HepG2 (cell line): ENCODE measurements around the gene EEPD1. TPM values are rescaled to one million over a fixed set of nuclear protein-coding genes. Genes with fewer than 3 reads are reported as not detected.

Experiments used
- ARID2 ChIP-seq: sonication (generic); formaldehyde crosslinking; IDR thresholded peaks from 2 replicates; pipeline ENCODE4 v1.8.1; 2022; ENCODE audit warnings: mild to moderate bottlenecking, missing genetic modification reagents, borderline replicate concordance
- ARNT2 ChIP-seq: sonication (generic); formaldehyde crosslinking; IDR thresholded peaks from 2 replicates; pipeline ENCODE4 v1.8.0; 2022; ENCODE audit warnings: mild to moderate bottlenecking, low read depth, missing genetic modification reagents, moderate library complexity
- BORCS8-MEF2B ChIP-seq: sonication (generic); formaldehyde crosslinking; IDR thresholded peaks from 2 replicates; pipeline ENCODE4 v1.8.0; 2022; ENCODE audit warnings: mild to moderate bottlenecking, missing genetic modification reagents
- CCDC6 ChIP-seq: sonication (generic); formaldehyde crosslinking; IDR thresholded peaks from 2 replicates; pipeline ENCODE4 v1.8.1; 2022; ENCODE audit warnings: mild to moderate bottlenecking, missing genetic modification reagents, moderate library complexity
- DMAP1 ChIP-seq: IDR thresholded peaks from 2 replicates; pipeline ENCODE4 v1.6.1; 2016
- MTF1 ChIP-seq: sonication (generic); formaldehyde crosslinking; IDR thresholded peaks from 2 replicates; pipeline ENCODE4 v1.5.0; 2020; ENCODE audit warnings: missing genetic modification reagents
- MYC ChIP-seq: sonication (generic); formaldehyde crosslinking; IDR thresholded peaks from 2 replicates; pipeline ENCODE4 v1.9.0; 2021; ENCODE audit warnings: missing genetic modification reagents, borderline replicate concordance
- PHB2 ChIP-seq: fragments of 450-650 bp; IDR thresholded peaks from 2 replicates; pipeline ENCODE4 v1.6.1; 2018; ENCODE audit not compliant: partially characterized antibody
- SCMH1 ChIP-seq: sonication (generic); formaldehyde crosslinking; IDR thresholded peaks from 2 replicates; pipeline ENCODE4 v1.9.0; 2021; ENCODE audit warnings: missing genetic modification reagents, mild to moderate bottlenecking, borderline replicate concordance
- SOX6 ChIP-seq, 2 experiments: fragments of 450-650 bp in 1 of 2; sonication (generic) in 1 of 2; formaldehyde crosslinking in 1 of 2; IDR thresholded peaks; 2 replicates each; pipeline versions ENCODE4 v1.4.0 to v1.6.1; 2017 to 2020; ENCODE audit warnings: antibody characterized with exemption in 1 of 2, mild to moderate bottlenecking in 1 of 2, missing genetic modification reagents in 1 of 2
- SP4 ChIP-seq: sonication (generic); formaldehyde crosslinking; IDR thresholded peaks from 2 replicates; pipeline ENCODE4 v1.8.1; 2023; ENCODE audit warnings: mild to moderate bottlenecking, missing genetic modification reagents
- ZNF317 ChIP-seq: sonication (generic); formaldehyde crosslinking; IDR thresholded peaks from 2 replicates; pipeline ENCODE4 v1.5.0; 2020; ENCODE audit warnings: mild to moderate bottlenecking, missing genetic modification reagents
- ZNF331 ChIP-seq: sonication (generic); formaldehyde crosslinking; IDR thresholded peaks from 2 replicates; pipeline ENCODE4 v1.4.0; 2020; ENCODE audit warnings: missing genetic modification reagents
- ZNF430 ChIP-seq: sonication (generic); formaldehyde crosslinking; IDR thresholded peaks from 2 replicates; pipeline ENCODE4 v1.9.0; 2021; ENCODE audit warnings: mild to moderate bottlenecking, missing genetic modification reagents
- ZNF574 ChIP-seq: sonication (generic); formaldehyde crosslinking; IDR thresholded peaks from 2 replicates; pipeline ENCODE4 v1.4.0; 2020; ENCODE audit warnings: missing genetic modification reagents
- ZSCAN31 ChIP-seq: sonication (generic); formaldehyde crosslinking; IDR thresholded peaks from 2 replicates; pipeline ENCODE4 v1.5.0; 2020; ENCODE audit warnings: low read depth, mild to moderate bottlenecking, missing genetic modification reagents
- polyA plus RNA-seq, 8 experiments: library from polyadenylated mRNA; depleted of rRNA in 3 of 8; stranded (reverse) in 7 of 8; unstranded in 1 of 8; fragments of >200 nt; fragmentation: Illumina TruSeq in 4 of 8; extraction: Trizol in 4 of 8; gene quantifications; 2 replicates each; pipeline versions ENCODE4 v1.2.1 to v1.2.3, GENCODE V29; 2011 to 2016; ENCODE audit warnings: low read depth in 4 of 8, missing spikeins in 1 of 8, mixed read lengths in 1 of 8; ENCODE audit not compliant: insufficient read depth in 1 of 8
- total RNA-seq, 5 experiments: library from RNA; depleted of rRNA; stranded (reverse); fragments of >200 nt; fragmentation: Illumina TruSeq; extraction: Trizol; gene quantifications; 2 replicates each; pipeline ENCODE4 v1.2.3, GENCODE V29; 2016; ENCODE audit warnings: low read depth in 1 of 5
- TF ChIP-seq, protein P1 (sequence below): sonication (generic); formaldehyde crosslinking; IDR thresholded peaks from 2 replicates; pipeline ENCODE4 v1.4.0; 2020; ENCODE audit warnings: mild to moderate bottlenecking, missing genetic modification reagents
- TF ChIP-seq, protein P2 (sequence below): IDR thresholded peaks from 2 replicates; pipeline ENCODE4 v1.6.1; 2016; ENCODE audit warnings: low read depth, control low read depth
- TF ChIP-seq, protein P3 (sequence below): sonication (generic); formaldehyde crosslinking; IDR thresholded peaks from 2 replicates; pipeline ENCODE4 v1.8.0; 2022; ENCODE audit warnings: mild to moderate bottlenecking, missing genetic modification reagents
- TF ChIP-seq, protein P4 (sequence below): sonication (generic); formaldehyde crosslinking; IDR thresholded peaks from 2 replicates; pipeline ENCODE4 v1.5.1; 2020; ENCODE audit warnings: mild to moderate bottlenecking, missing genetic modification reagents, moderate library complexity

EEPD1 gene
- total and polyA plus RNA-seq, 2 of the 13 experiments (the other 11 are each of a cell fraction or from before 2014, with no cell fraction given), result 10.1 to 16.4 TPM

DNA sequence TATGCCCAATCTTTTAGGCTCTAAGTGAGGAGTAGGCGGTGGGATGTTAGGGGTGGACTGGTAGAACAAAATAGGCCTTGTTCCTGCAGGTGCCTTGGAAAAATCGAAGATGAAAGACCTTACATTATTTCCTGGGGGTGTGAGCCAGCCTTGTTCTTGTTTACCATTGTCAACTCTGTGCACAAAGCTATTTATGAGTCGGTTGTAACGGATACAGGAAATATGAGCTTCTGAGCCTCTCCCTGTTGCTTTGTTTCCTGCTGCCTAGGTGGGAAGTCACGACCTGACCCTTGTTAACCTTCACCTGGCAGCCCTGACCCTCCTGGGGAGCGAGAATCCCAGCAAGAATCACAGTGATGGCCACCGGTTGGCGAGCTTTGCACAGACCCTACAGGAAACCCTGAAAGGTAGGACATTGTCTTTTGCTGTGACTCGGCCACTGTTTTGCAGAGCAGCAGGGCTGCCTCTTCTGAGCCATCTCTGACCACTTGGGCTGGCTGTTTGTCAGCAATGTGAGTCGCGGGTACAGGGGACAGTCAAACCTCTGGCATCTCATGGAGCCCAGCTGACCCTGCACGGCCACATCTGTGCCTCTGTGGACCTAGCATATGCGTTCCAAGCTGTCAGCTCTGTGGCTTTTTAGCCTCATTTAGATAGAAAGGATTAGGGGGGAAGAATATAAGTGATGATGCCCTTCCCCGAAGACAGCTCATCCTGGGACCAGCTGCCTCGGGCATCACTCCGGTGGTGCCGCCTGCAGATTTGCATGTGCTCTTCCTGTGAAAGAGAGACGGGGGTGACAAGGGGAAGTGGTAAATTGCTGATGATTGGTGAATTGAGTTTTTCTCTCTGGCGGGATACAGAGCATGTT is 134.6 kb downstream of the EEPD1 start (continued):
- TF ChIP-seq PHB2 (no peak), ARNT2 (CRISPR knock-in tag) (0 out of 2 replicates have a peak, but pooled peaks have one; percentile 37), SOX6 (IDR thresholded peaks at IDR 0.05) (no peak), SOX6 (CRISPR knock-in tag; IDR thresholded peaks at IDR 0.05) (peak; percentile 100), MTF1 (CRISPR knock-in tag) (no peak), ARID2 (no peak), ZNF331 (CRISPR knock-in tag) (peak; percentile 81), DMAP1 (CRISPR knock-in tag) (peak; percentile 37; the same call in 1 of the 2 replicates), BORCS8-MEF2B (CRISPR knock-in tag) (0 out of 2 replicates have a peak, but pooled peaks have one; percentile 25), MYC (peak; percentile 39; the same call in 1 of the 2 replicates), ZNF317 (CRISPR knock-in tag) (no peak), SCMH1 (CRISPR knock-in tag) (no peak), ZNF574 (CRISPR knock-in tag) (peak; percentile 69), ZNF430 (CRISPR knock-in tag) (peak; percentile 92), ZSCAN31 (peak; percentile 60), SP4 (peak; percentile 57; the same call in 1 of the 2 replicates), CCDC6 (CRISPR knock-in tag) (0 out of 2 replicates have a peak, but pooled peaks have one; percentile 43)
- TF ChIP-seq, protein P1, sequence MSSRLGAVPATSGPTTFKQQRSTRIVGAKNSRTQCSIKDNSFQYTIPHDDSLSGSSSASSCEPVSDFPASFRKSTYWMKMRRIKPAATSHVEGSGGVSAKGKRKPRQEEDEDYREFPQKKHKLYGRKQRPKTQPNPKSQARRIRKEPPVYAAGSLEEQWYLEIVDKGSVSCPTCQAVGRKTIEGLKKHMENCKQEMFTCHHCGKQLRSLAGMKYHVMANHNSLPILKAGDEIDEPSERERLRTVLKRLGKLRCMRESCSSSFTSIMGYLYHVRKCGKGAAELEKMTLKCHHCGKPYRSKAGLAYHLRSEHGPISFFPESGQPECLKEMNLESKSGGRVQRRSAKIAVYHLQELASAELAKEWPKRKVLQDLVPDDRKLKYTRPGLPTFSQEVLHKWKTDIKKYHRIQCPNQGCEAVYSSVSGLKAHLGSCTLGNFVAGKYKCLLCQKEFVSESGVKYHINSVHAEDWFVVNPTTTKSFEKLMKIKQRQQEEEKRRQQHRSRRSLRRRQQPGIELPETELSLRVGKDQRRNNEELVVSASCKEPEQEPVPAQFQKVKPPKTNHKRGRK, result no peak
- TF ChIP-seq, protein P2, sequence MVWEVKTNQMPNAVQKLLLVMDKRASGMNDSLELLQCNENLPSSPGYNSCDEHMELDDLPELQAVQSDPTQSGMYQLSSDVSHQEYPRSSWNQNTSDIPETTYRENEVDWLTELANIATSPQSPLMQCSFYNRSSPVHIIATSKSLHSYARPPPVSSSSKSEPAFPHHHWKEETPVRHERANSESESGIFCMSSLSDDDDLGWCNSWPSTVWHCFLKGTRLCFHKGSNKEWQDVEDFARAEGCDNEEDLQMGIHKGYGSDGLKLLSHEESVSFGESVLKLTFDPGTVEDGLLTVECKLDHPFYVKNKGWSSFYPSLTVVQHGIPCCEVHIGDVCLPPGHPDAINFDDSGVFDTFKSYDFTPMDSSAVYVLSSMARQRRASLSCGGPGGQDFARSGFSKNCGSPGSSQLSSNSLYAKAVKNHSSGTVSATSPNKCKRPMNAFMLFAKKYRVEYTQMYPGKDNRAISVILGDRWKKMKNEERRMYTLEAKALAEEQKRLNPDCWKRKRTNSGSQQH (CRISPR knock-in tag), result 0 out of 2 replicates have a peak, but pooled peaks have one; percentile 11
- TF ChIP-seq, protein P3, sequence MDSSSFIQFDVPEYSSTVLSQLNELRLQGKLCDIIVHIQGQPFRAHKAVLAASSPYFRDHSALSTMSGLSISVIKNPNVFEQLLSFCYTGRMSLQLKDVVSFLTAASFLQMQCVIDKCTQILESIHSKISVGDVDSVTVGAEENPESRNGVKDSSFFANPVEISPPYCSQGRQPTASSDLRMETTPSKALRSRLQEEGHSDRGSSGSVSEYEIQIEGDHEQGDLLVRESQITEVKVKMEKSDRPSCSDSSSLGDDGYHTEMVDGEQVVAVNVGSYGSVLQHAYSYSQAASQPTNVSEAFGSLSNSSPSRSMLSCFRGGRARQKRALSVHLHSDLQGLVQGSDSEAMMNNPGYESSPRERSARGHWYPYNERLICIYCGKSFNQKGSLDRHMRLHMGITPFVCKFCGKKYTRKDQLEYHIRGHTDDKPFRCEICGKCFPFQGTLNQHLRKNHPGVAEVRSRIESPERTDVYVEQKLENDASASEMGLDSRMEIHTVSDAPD, result peak; percentile 71; the same call in 1 of the 2 replicates
- TF ChIP-seq, protein P4, sequence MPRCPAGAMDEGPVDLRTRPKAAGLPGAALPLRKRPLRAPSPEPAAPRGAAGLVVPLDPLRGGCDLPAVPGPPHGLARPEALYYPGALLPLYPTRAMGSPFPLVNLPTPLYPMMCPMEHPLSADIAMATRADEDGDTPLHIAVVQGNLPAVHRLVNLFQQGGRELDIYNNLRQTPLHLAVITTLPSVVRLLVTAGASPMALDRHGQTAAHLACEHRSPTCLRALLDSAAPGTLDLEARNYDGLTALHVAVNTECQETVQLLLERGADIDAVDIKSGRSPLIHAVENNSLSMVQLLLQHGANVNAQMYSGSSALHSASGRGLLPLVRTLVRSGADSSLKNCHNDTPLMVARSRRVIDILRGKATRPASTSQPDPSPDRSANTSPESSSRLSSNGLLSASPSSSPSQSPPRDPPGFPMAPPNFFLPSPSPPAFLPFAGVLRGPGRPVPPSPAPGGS (CRISPR knock-in tag), result peak; percentile 58; the same call in 1 of the 2 replicates
